HepG2 (cell line): ENCODE measurements around the gene TBKBP1. TPM values are rescaled to one million over a fixed set of nuclear protein-coding genes. Genes with fewer than 3 reads are reported as not detected.

ENCODE experiments used
- AHR ChIP-seq: IDR thresholded peaks from 2 replicates; pipeline ENCODE4 v1.6.1; 2018; ENCODE audit warnings: missing genetic modification reagents, missing compliant biosample characterization
- ATF7-NPFF ChIP-seq: sonication (generic); formaldehyde crosslinking; IDR thresholded peaks from 2 replicates; pipeline ENCODE4 v1.8.1; 2023; ENCODE audit warnings: mild to moderate bottlenecking, low read depth, missing genetic modification reagents, moderate library complexity
- CENPBD1 ChIP-seq: sonication (generic); formaldehyde crosslinking; IDR thresholded peaks from 2 replicates; pipeline ENCODE4 v1.8.0; 2022; ENCODE audit warnings: missing genetic modification reagents, low read depth, mild to moderate bottlenecking, borderline replicate concordance
- CSRNP2 ChIP-seq: sonication (generic); formaldehyde crosslinking; conservative IDR thresholded peaks from 2 replicates; pipeline ENCODE4 v1.8.0; 2022; ENCODE audit warnings: low read depth, missing genetic modification reagents
- CTCF ChIP-seq: sonication (generic); formaldehyde crosslinking; IDR thresholded peaks from 2 replicates; pipeline ENCODE4 v1.5.0; 2020; ENCODE audit warnings: mild to moderate bottlenecking, missing genetic modification reagents, moderate library complexity
- HNRNPL ChIP-seq: fragments of 200-400 bp; formaldehyde crosslinking; IDR thresholded peaks from 2 replicates; pipeline ENCODE4 v1.6.1; 2017; ENCODE audit warnings: mild to moderate bottlenecking, low read depth, low read length
- HNRNPLL ChIP-seq: fragments of 200-400 bp; formaldehyde crosslinking; IDR thresholded peaks from 2 replicates; pipeline ENCODE4 v1.6.1; 2017; ENCODE audit warnings: mild to moderate bottlenecking, low read depth, low read length; ENCODE audit not compliant: poor library complexity, severe bottlenecking
- HOXA7 ChIP-seq: sonication (generic); formaldehyde crosslinking; IDR thresholded peaks from 2 replicates; pipeline ENCODE4 v1.8.1; 2022; ENCODE audit warnings: mild to moderate bottlenecking, missing genetic modification reagents, moderate library complexity
- KDM6A ChIP-seq: IDR thresholded peaks from 2 replicates; pipeline ENCODE4 v1.6.1; 2016; ENCODE audit warnings: low read depth
- RBM39 ChIP-seq: fragments of 200-400 bp; formaldehyde crosslinking; IDR thresholded peaks from one replicate; pipeline ENCODE4 v1.6.1; 2018; ENCODE audit warnings: antibody characterized with exemption, mild to moderate bottlenecking, low read depth, low read length; ENCODE audit not compliant: poor library complexity, severe bottlenecking
- SMAD9 ChIP-seq: sonication (generic); formaldehyde crosslinking; IDR thresholded peaks from 2 replicates; pipeline ENCODE4 v1.5.1; 2020; ENCODE audit warnings: mild to moderate bottlenecking, missing genetic modification reagents
- SNAPC2 ChIP-seq: sonication (generic); formaldehyde crosslinking; IDR thresholded peaks from 2 replicates; pipeline ENCODE4 v1.8.1; 2022; ENCODE audit warnings: mild to moderate bottlenecking, missing genetic modification reagents
- TEAD3 ChIP-seq: optimal IDR thresholded peaks from 2 replicates; pipeline ENCODE3; 2016; ENCODE audit warnings: borderline replicate concordance
- TERF1 ChIP-seq: sonication (generic); formaldehyde crosslinking; IDR thresholded peaks from 2 replicates; pipeline ENCODE4 v1.8.0; 2022; ENCODE audit warnings: mild to moderate bottlenecking, missing genetic modification reagents, moderate library complexity
- U2AF1 ChIP-seq: fragments of 200-400 bp; formaldehyde crosslinking; optimal IDR thresholded peaks from 2 replicates; pipeline ENCODE3; 2017; ENCODE audit warnings: mild to moderate bottlenecking, low read depth, low read length
- XBP1 ChIP-seq: sonication (generic); formaldehyde crosslinking; IDR thresholded peaks from 2 replicates; pipeline ENCODE4 v1.5.0; 2020; ENCODE audit warnings: missing genetic modification reagents
- XRCC5 ChIP-seq: fragments of 200-400 bp; formaldehyde crosslinking; optimal IDR thresholded peaks from 2 replicates; pipeline ENCODE3; 2017; ENCODE audit warnings: mild to moderate bottlenecking, low read length
- ZBTB44 ChIP-seq: sonication (generic); formaldehyde crosslinking; IDR thresholded peaks from 2 replicates; pipeline ENCODE4 v1.4.0; 2020; ENCODE audit warnings: missing genetic modification reagents
- ZNF24 ChIP-seq: fragments of 450-650 bp; IDR thresholded peaks from 2 replicates; pipeline ENCODE4 v1.6.1; 2017; ENCODE audit warnings: antibody characterized with exemption, mild to moderate bottlenecking
- ZNF367 ChIP-seq: sonication (generic); formaldehyde crosslinking; IDR thresholded peaks from 2 replicates; pipeline ENCODE4 v1.4.0; 2020; ENCODE audit warnings: missing genetic modification reagents, borderline replicate concordance
- ZNF451 ChIP-seq: sonication (generic); formaldehyde crosslinking; IDR thresholded peaks from 2 replicates; pipeline ENCODE4 v1.5.0; 2020; ENCODE audit warnings: mild to moderate bottlenecking, missing genetic modification reagents
- ZNF530 ChIP-seq: sonication (generic); formaldehyde crosslinking; IDR thresholded peaks from 2 replicates; pipeline ENCODE4 v1.5.0; 2020; ENCODE audit warnings: low read depth, mild to moderate bottlenecking, missing genetic modification reagents
- ZNF589 ChIP-seq: sonication (generic); formaldehyde crosslinking; conservative IDR thresholded peaks from 2 replicates; pipeline ENCODE4 v1.8.0; 2022; ENCODE audit warnings: mild to moderate bottlenecking, moderate library complexity, missing genetic modification reagents
- ZNF775 ChIP-seq: sonication (generic); formaldehyde crosslinking; IDR thresholded peaks from 2 replicates; pipeline ENCODE4 v1.4.0; 2020; ENCODE audit warnings: missing genetic modification reagents, mild to moderate bottlenecking, moderate library complexity, borderline replicate concordance
- polyA plus RNA-seq, 8 experiments: library from polyadenylated mRNA; depleted of rRNA in 3 of 8; stranded (reverse) in 7 of 8; unstranded in 1 of 8; fragments of >200 nt; fragmentation: Illumina TruSeq in 4 of 8; extraction: Trizol in 4 of 8; gene quantifications; 2 replicates each; pipeline versions ENCODE4 v1.2.1 to v1.2.3, GENCODE V29; 2011 to 2016; ENCODE audit warnings: low read depth in 4 of 8, missing spikeins in 1 of 8, mixed read lengths in 1 of 8; ENCODE audit not compliant: insufficient read depth in 1 of 8
- total RNA-seq, 5 experiments: library from RNA; depleted of rRNA; stranded (reverse); fragments of >200 nt; fragmentation: Illumina TruSeq; extraction: Trizol; gene quantifications; 2 replicates each; pipeline ENCODE4 v1.2.3, GENCODE V29; 2016; ENCODE audit warnings: low read depth in 1 of 5

Gene TBKBP1
- total and polyA plus RNA-seq, 2 of the 13 experiments (the other 11 are each of a cell fraction or from before 2014, with no cell fraction given), result 2.6 to 7.0 TPM

- TF ChIP-seq XRCC5, result no peak
- TF ChIP-seq CSRNP2 (CRISPR knock-in tag), result 0 out of 2 replicates have a peak, but pooled peaks have one; percentile 70
- TF ChIP-seq CTCF (CRISPR knock-in tag), result 0 out of 2 replicates have a peak, but pooled peaks have one; percentile 1
- TF ChIP-seq ZNF530 (CRISPR knock-in tag), result no peak
- no peak for TF ChIP-seq CENPBD1 (CRISPR knock-in tag)
- peak; percentile 29 for TF ChIP-seq RBM39
- no peak for TF ChIP-seq ZNF367 (CRISPR knock-in tag)
- TF ChIP-seq AHR, result no peak
- no peak for TF ChIP-seq HNRNPLL
- no peak for TF ChIP-seq KDM6A (CRISPR knock-in tag)
- no peak for TF ChIP-seq HNRNPL
- TF ChIP-seq TEAD3 (CRISPR knock-in tag), result no peak
- TF ChIP-seq ATF7-NPFF (CRISPR knock-in tag), result no peak
- TF ChIP-seq SMAD9 (CRISPR knock-in tag), result no peak; the same call in 1 of the 2 replicates
- peak; percentile 64; the same call in 1 of the 2 replicates for TF ChIP-seq HOXA7 (CRISPR knock-in tag)
- no peak for TF ChIP-seq U2AF1
- no peak for TF ChIP-seq ZNF775
- no peak for TF ChIP-seq ZNF451
- TF ChIP-seq SNAPC2, result no peak
- TF ChIP-seq ZNF24, result 0 out of 2 replicates have a peak, but pooled peaks have one; percentile 50
- TF ChIP-seq ZNF589, result no peak
- peak; percentile 70; the same call in 1 of the 2 replicates for TF ChIP-seq TERF1 (CRISPR knock-in tag)
- no peak for TF ChIP-seq XBP1 (CRISPR knock-in tag)
- TF ChIP-seq ZBTB44 (CRISPR knock-in tag), result 0 out of 2 replicates have a peak, but pooled peaks have one; percentile 54
Measured at GRCh38 chr17:47649972-47650524, 43.9 kb upstream of the TBKBP1 start (continued).
